ENCODE data around the gene ERLIN1. TPM values are rescaled to one million over a fixed set of nuclear protein-coding genes. Genes with fewer than 3 reads are reported as not detected.
A peak's percentile ranks its signal among the peaks of the same experiment; 100 is the strongest.

ERLIN1 gene
- total and polyA plus RNA-seq, 3 experiments from 2014 or later: 11.8 to 27.7 (median 26.9) TPM

GRCh38 chr10:100140070-100140469, 45.8 kb downstream of the ERLIN1 start:
- H3K4me3 ChIP-seq (ENCODE audit: low read length): no peak overlapping the region
- Mint-ChIP-seq H3K4me1 (no peaks in the 10 kb centered on the region), H3K27ac (no peak overlapping the region), H3K9me3 (peaks cover 0 to 3% (median 1%) of the 10 kb centered on the region in 5 donors), H3K27me3 (peaks cover 10 to 32% of the 10 kb centered on the region in 2 donors), H3K36me3 (no peaks in the 10 kb centered on the region), H3K4me3 (no peak overlapping the region)
- ChIA-PET CTCF (no interaction called here), POLR2A (no interaction called here)
- no peaks in the 10 kb centered on the region for H3K36me3 ChIP-seq (ENCODE audit: insufficient read depth, low read length)
- no peak overlapping the region for H3K27ac ChIP-seq (ENCODE audit: low read depth, low read length)
- no peaks in the 10 kb centered on the region for H3K4me1 ChIP-seq (ENCODE audit: insufficient read depth, low read length)
- no peak for DNase-seq
- H3K27me3 ChIP-seq (ENCODE audit: insufficient read depth, low read length, poor library complexity, severe bottlenecking): no peaks in the 10 kb centered on the region
- H3K9me3 ChIP-seq (ENCODE audit: low read length): no peaks in the 10 kb centered on the region

- no peak overlapping the region for H3K4me3 Mint-ChIP-seq
- no peak overlapping the region for H3K27ac Mint-ChIP-seq
Observed at GRCh38 chr10:100138921-100139496, 46.8 kb downstream of the ERLIN1 start.

GRCh38 chr10:100135486-100135885, 50.3 kb downstream of the ERLIN1 start:
- Histone ChIP-seq H3K36me3 (ENCODE audit: insufficient read depth, low read length) (no peaks in the 10 kb centered on the region), H3K4me3 (ENCODE audit: low read length) (no peak overlapping the region), H3K27me3 (ENCODE audit: insufficient read depth, low read length, poor library complexity, severe bottlenecking) (no peaks in the 10 kb centered on the region), H3K4me1 (ENCODE audit: insufficient read depth, low read length) (no peaks in the 10 kb centered on the region), H3K27ac (ENCODE audit: low read depth, low read length) (no peak overlapping the region), H3K9me3 (ENCODE audit: low read length) (no peaks in the 10 kb centered on the region)
- ChIA-PET CTCF (no interaction called here), POLR2A (no interaction called here)
- H3K27me3 Mint-ChIP-seq: peaks cover 17 to 31% of the 10 kb centered on the region in 2 donors
- H3K4me3 Mint-ChIP-seq: no peak overlapping the region
- no peak for DNase-seq
- peaks cover 0 to 4% (median 0%) of the 10 kb centered on the region in 3 donors for H3K36me3 Mint-ChIP-seq
- no peak overlapping the region for H3K27ac Mint-ChIP-seq
- peaks cover 0 to 13% (median 5%) of the 10 kb centered on the region in 5 donors for H3K9me3 Mint-ChIP-seq
- H3K4me1 Mint-ChIP-seq: no peaks in the 10 kb centered on the region

More at GRCh38 chr10:100138921-100139496, 46.8 kb downstream of the ERLIN1 start:
- H3K4me1 ChIP-seq (ENCODE audit: insufficient read depth, low read length): no peaks in the 10 kb centered on the region
- peaks cover 17 to 28% of the 10 kb centered on the region in 2 donors for H3K27me3 Mint-ChIP-seq
- ChIA-PET CTCF (no interaction called here), POLR2A (no interaction called here)
- no peak overlapping the region for H3K27ac ChIP-seq (ENCODE audit: low read depth, low read length)
- no peaks in the 10 kb centered on the region for H3K9me3 ChIP-seq (ENCODE audit: low read length)
- no peak overlapping the region for H3K4me3 ChIP-seq (ENCODE audit: low read length)
- DNase-seq: no peak
- H3K9me3 Mint-ChIP-seq: peaks cover 0 to 9% (median 5%) of the 10 kb centered on the region in 5 donors
- H3K4me1 Mint-ChIP-seq: no peaks in the 10 kb centered on the region
- H3K36me3 Mint-ChIP-seq: no peaks in the 10 kb centered on the region
- no peaks in the 10 kb centered on the region for H3K27me3 ChIP-seq (ENCODE audit: insufficient read depth, low read length, poor library complexity, severe bottlenecking)
- no peaks in the 10 kb centered on the region for H3K36me3 ChIP-seq (ENCODE audit: insufficient read depth, low read length)

GRCh38 chr10:100133801-100134200, 52.0 kb downstream of the ERLIN1 start:
- Mint-ChIP-seq H3K9me3 (peaks cover 0 to 13% (median 5%) of the 10 kb centered on the region in 5 donors), H3K27ac (no peak overlapping the region), H3K4me3 (no peak overlapping the region), H3K4me1 (no peaks in the 10 kb centered on the region), H3K36me3 (peaks cover 0 to 4% (median 0%) of the 10 kb centered on the region in 3 donors), H3K27me3 (peaks cover 13 to 40% of the 10 kb centered on the region in 2 donors)
- no peak overlapping the region for H3K4me3 ChIP-seq (ENCODE audit: low read length)
- no peak overlapping the region for H3K27ac ChIP-seq (ENCODE audit: low read depth, low read length)
- no peaks in the 10 kb centered on the region for H3K9me3 ChIP-seq (ENCODE audit: low read length)
- H3K4me1 ChIP-seq (ENCODE audit: insufficient read depth, low read length): no peaks in the 10 kb centered on the region
- H3K36me3 ChIP-seq (ENCODE audit: insufficient read depth, low read length): no peaks in the 10 kb centered on the region
- ChIA-PET POLR2A (no interaction called here), CTCF (no interaction called here)
- DNase-seq: no peak
- H3K27me3 ChIP-seq (ENCODE audit: insufficient read depth, low read length, poor library complexity, severe bottlenecking): no peaks in the 10 kb centered on the region

GRCh38 chr10:100132427-100132826, 53.4 kb downstream of the ERLIN1 start:
- ChIA-PET POLR2A (no interaction called here), CTCF (no interaction called here)
- no peak for DNase-seq
- peaks cover 16 to 44% of the 10 kb centered on the region in 2 donors for H3K27me3 Mint-ChIP-seq
- Histone ChIP-seq H3K27me3 (ENCODE audit: insufficient read depth, low read length, poor library complexity, severe bottlenecking) (no peaks in the 10 kb centered on the region), H3K9me3 (ENCODE audit: low read length) (no peaks in the 10 kb centered on the region), H3K4me1 (ENCODE audit: insufficient read depth, low read length) (no peaks in the 10 kb centered on the region), H3K36me3 (ENCODE audit: insufficient read depth, low read length) (no peaks in the 10 kb centered on the region), H3K27ac (ENCODE audit: low read depth, low read length) (no peak overlapping the region), H3K4me3 (ENCODE audit: low read length) (no peak overlapping the region)
- H3K9me3 Mint-ChIP-seq: peaks cover 0 to 11% (median 5%) of the 10 kb centered on the region in 5 donors
- H3K4me1 Mint-ChIP-seq: no peaks in the 10 kb centered on the region
- H3K36me3 Mint-ChIP-seq: peaks cover 0 to 4% (median 0%) of the 10 kb centered on the region in 3 donors
- H3K4me3 Mint-ChIP-seq: no peak overlapping the region
- H3K27ac Mint-ChIP-seq: no peak overlapping the region

- POLR2A ChIA-PET: no interaction called here
- no peak overlapping the region for H3K27ac Mint-ChIP-seq
- CTCF ChIA-PET: no interaction called here
Observed at GRCh38 chr10:100131571-100131970, 54.3 kb downstream of the ERLIN1 start.

GRCh38 chr10:100130831-100131230, 55.0 kb downstream of the ERLIN1 start:
- Histone ChIP-seq H3K9me3 (ENCODE audit: low read length) (no peaks in the 10 kb centered on the region), H3K4me1 (ENCODE audit: insufficient read depth, low read length) (no peaks in the 10 kb centered on the region), H3K27ac (ENCODE audit: low read depth, low read length) (no peak overlapping the region), H3K4me3 (ENCODE audit: low read length) (no peak overlapping the region), H3K36me3 (ENCODE audit: insufficient read depth, low read length) (no peaks in the 10 kb centered on the region), H3K27me3 (ENCODE audit: insufficient read depth, low read length, poor library complexity, severe bottlenecking) (no peaks in the 10 kb centered on the region)
- H3K4me1 Mint-ChIP-seq: no peaks in the 10 kb centered on the region
- H3K9me3 Mint-ChIP-seq: peaks cover 0 to 11% (median 5%) of the 10 kb centered on the region in 5 donors
- CTCF ChIA-PET: no interaction called here
- H3K27ac Mint-ChIP-seq: no peak overlapping the region
- H3K4me3 Mint-ChIP-seq: no peak overlapping the region
- POLR2A ChIA-PET: no interaction called here
- H3K27me3 Mint-ChIP-seq: peaks cover 11 to 36% of the 10 kb centered on the region in 2 donors
- H3K36me3 Mint-ChIP-seq: peaks cover 0 to 4% (median 0%) of the 10 kb centered on the region in 3 donors
- DNase-seq: no peak

More at GRCh38 chr10:100131571-100131970, 54.3 kb downstream of the ERLIN1 start:
- H3K9me3 Mint-ChIP-seq: peaks cover 0 to 11% (median 5%) of the 10 kb centered on the region in 5 donors
- no peaks in the 10 kb centered on the region for H3K9me3 ChIP-seq (ENCODE audit: low read length)
- H3K27ac ChIP-seq (ENCODE audit: low read depth, low read length): no peak overlapping the region
- H3K27me3 ChIP-seq (ENCODE audit: insufficient read depth, low read length, poor library complexity, severe bottlenecking): no peaks in the 10 kb centered on the region
- H3K4me1 Mint-ChIP-seq: no peaks in the 10 kb centered on the region
- no peak for DNase-seq
- H3K36me3 ChIP-seq (ENCODE audit: insufficient read depth, low read length): no peaks in the 10 kb centered on the region
- peaks cover 0 to 4% (median 0%) of the 10 kb centered on the region in 3 donors for H3K36me3 Mint-ChIP-seq
- H3K27me3 Mint-ChIP-seq: peaks cover 14 to 40% of the 10 kb centered on the region in 2 donors
- H3K4me3 ChIP-seq (ENCODE audit: low read length): no peak overlapping the region
- H3K4me1 ChIP-seq (ENCODE audit: insufficient read depth, low read length): no peaks in the 10 kb centered on the region
- H3K4me3 Mint-ChIP-seq: no peak overlapping the region

- DNase-seq: no peak
- H3K4me3 Mint-ChIP-seq: no peak overlapping the region
- H3K4me1 Mint-ChIP-seq: no peaks in the 10 kb centered on the region
- H3K36me3 Mint-ChIP-seq: peaks cover 0 to 4% (median 0%) of the 10 kb centered on the region in 3 donors
- H3K27ac ChIP-seq (ENCODE audit: low read depth, low read length): no peak overlapping the region
- H3K27me3 ChIP-seq (ENCODE audit: insufficient read depth, low read length, poor library complexity, severe bottlenecking): no peaks in the 10 kb centered on the region
- H3K4me3 ChIP-seq (ENCODE audit: low read length): no peak overlapping the region
- no peaks in the 10 kb centered on the region for H3K36me3 ChIP-seq (ENCODE audit: insufficient read depth, low read length)
- H3K27ac Mint-ChIP-seq: peak overlapping the region in 1 of 8 donors; percentile 9
- ChIA-PET POLR2A (no interaction called here), CTCF (interaction anchor here (1.2 kb wide), 1 partner anchor 15 kb away, joined by 3 read pairs; no protein-coding TSS in a partner anchor)
- no peaks in the 10 kb centered on the region for H3K9me3 ChIP-seq (ENCODE audit: low read length)
- H3K9me3 Mint-ChIP-seq: peaks cover 0 to 4% (median 0%) of the 10 kb centered on the region in 5 donors
- peaks cover 4 to 33% of the 10 kb centered on the region in 2 donors for H3K27me3 Mint-ChIP-seq
- no peaks in the 10 kb centered on the region for H3K4me1 ChIP-seq (ENCODE audit: insufficient read depth, low read length)
Observed at GRCh38 chr10:100129424-100129823, 56.4 kb downstream of the ERLIN1 start.

All from CD8-positive, alpha-beta memory T cell (primary cell).